Measurements from ENCODE around the gene CDH4.

Gene CDH4

DNA sequence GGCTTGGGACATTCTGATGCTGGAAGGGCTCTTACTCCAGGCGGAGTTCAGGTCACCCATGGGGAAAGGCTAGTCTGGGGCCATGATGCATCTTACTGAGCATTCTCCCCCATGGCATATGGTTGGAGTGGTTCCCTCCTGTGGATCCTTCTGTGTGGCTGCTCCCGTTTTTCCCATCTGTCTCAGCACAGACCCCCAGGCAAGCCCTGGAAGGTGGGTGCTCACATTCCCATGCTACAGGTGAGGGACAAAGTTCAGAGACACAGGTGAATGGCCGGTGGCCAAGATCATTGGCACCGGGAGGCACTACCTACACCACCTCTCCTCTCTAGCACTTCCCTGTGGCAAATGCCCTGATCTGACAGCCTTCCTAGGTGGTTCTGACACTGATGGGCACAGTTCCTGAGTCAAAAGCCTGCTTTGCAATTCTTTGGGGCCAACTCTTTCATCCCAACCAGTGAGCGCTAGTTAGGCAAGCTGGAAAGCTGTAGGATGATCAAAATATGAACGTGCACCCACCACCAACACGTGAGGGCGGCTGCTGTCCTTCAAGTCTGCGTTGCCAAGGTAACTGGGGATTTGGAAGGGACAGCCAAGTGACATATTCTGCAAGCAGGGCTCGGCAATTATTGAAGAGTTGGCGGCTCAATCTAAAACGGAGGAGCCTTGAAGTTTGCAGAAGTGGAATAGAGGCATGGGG lies 124.6 kb downstream of the CDH4 start:
- FAIRE-seq, result no peak
- DNase-seq (ENCODE audit: insufficient read length, low spot score), result no peak

DNA sequence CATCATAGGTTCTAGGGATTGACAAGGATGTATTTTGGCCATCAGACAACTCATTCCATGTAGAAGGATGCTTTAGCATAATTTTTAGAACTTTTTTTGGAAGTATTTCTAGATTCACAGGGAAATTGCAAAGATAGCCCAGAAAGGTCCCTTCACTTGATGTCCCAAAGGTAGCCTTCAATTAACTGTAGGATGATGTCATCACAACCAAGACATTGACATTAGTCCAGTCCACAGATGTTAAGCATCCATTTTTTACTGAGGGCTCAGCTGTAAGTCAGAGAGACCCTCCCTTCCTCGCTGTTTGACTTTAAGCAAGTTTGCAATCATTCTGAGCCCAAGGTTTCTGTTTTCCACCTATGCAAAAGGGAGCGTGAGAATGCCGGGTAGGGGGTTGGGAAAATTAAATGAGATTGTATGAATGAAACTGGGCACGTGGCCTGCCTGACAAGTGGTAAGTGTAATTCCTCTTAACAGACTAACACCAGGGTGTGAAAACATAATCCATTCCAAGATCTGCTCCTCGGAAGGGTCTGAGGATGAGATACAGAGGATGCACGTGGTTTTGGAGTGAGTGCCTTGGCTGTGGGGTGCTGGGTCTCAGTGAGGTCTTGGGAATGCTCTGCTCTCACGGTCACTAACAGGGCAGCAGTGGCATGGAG lies 126.8 kb downstream of the CDH4 start:
- no peak for FAIRE-seq

DNA sequence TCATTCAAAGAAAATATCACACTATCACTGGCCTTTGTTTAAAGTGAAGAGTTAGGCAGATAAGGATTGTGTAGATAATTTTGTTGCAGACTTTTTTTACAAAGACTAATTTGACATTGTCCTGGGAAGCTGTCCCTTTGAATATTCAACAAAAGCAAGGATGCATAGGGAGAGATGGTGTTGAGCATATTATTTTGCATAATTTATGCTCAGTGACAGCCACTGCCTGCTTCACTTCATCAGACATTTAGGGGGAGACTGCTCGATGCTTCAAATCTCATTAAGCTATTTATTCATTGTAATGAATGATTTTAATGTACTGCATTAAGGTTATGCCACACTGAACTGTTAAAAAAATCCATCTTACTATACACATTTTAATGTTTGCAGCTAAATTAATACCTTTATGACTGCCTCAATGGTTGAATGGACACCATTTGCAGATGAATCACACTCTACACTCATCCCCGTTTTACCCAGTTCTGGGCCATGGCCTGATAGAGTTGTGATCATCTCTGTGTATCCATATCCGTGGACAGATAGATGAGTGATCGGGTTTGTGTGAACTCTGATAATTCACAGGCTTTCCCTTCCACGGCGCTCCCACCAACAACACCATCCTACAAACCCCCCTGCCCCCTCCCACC lies 128.0 kb downstream of the CDH4 start:
- no peak for FAIRE-seq

More for the DNA sequence above, 126.8 kb downstream of the CDH4 start:
- no peak for DNase-seq (ENCODE audit: insufficient read length, low spot score)

DNA sequence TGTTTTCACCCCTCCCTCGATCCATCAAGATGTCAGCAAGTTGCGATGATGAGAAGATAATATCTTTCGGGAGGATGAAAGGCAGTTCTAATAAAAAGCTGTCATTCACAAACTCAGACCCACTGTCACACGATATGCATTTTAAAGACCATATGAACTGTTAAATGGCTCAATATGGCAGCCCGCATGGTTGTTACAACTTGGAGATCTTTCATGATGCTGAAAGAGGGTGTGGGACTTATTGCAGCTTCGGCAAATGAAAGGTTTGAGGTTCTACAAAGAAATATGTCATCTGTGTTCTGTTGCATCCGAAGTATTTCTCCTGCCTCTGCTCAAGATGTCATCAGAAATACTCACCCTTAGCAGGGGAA lies 128.5 kb downstream of the CDH4 start:
- FAIRE-seq, result no peak
- DNase-seq (ENCODE audit: insufficient read length, low spot score), result no peak

More for the DNA sequence above, 128.0 kb downstream of the CDH4 start:
- DNase-seq (ENCODE audit: insufficient read length, low spot score), result no peak

DNA sequence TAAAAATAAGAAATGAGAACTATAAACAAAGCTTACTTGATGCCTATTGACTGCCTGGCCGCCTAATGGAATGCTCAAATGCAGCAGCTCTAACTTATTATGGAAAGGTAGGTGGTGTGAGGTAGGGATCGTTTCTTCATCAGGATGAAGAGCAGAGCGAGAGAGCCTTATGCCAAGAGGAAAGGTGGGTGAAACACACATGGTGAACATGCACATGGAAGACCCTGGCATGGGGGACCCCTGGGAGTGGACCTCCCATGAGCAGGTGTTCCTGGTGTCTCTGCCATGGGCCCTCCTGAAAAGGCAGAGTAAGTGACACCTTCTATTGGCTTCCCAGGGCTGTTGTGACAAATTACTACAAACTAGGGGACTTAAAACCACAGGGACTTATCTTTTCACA lies 130.1 kb downstream of the CDH4 start:
- FAIRE-seq (no peak), DNase-seq (ENCODE audit: insufficient read length, low spot score) (no peak)

DNA sequence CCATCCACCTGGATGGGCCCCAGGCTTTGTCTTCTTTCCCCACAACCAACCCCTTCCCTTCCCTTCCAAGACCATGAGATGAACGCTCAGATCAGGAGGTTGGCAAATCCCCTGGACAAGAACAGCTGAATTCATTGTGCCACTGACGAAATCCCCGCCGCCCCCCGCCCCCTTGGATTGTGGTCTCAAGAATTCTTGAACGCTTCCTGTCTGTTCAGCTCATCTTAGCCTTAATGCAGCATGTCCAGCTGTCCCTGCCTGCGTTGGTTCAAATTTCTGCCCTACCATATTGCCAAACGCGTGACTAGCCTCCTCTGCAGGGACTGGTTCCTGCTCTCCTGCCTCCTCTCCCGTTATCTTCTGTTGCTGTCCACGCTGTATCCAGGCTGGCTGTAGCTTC lies 133.2 kb downstream of the CDH4 start:
- DNase-seq (ENCODE audit: insufficient read length, low spot score), result no peak

DNA sequence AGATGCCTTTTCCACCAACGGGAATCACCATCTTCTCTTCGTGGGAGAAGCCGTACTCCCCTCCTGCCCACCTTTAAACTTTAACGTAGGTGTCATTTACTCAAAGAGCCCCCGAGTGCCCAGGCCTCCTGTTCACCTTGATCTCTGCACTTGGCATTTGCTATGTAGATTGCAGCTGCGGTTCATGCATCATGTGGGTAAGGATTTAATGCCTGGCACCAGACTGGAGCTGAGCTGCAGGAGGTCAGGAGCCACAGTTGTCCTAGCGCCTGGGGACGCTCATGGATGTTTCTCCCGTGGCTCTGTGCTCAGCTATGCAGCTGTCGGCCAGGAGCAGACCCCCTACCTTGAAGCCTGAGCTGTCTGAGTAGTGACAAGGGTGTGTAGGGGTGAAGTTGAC lies 133.7 kb downstream of the CDH4 start:
- FAIRE-seq (no peak), DNase-seq (ENCODE audit: insufficient read length, low spot score) (no peak)

More for the DNA sequence above, 133.2 kb downstream of the CDH4 start:
- no peak for FAIRE-seq

DNA sequence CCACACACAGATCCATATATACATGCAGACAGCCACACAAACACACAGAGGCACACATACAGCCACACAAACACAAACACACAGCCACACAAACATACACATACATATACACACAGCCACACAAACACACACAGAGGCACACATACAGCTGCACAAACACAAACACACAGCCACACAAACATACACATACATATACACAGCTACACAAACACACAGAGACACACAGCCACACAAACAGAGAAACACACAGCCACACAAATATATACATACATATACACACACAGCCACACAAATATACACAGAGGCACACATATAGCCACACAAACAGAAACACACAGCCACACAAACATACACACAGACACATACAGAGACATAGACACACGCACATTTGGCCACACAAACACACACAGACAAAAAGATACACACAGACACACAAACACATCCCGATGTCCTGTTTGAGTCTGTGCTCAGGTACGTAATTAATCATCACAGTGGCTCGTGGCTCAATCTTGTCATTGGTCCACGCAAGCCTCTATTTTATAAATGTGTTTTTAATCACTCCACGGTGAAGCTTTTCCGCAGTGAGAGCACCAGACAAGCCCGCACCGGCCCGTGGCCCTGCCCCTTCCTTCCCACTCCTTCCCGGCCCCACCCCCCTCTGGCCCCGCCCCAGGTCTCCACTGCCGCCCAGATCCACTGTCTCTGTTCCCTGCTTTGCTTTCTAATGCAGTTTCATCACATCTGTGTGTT lies 135.3 kb downstream of the CDH4 start:
- FAIRE-seq (no peak), DNase-seq (ENCODE audit: insufficient read length, low spot score) (no peak)

DNA sequence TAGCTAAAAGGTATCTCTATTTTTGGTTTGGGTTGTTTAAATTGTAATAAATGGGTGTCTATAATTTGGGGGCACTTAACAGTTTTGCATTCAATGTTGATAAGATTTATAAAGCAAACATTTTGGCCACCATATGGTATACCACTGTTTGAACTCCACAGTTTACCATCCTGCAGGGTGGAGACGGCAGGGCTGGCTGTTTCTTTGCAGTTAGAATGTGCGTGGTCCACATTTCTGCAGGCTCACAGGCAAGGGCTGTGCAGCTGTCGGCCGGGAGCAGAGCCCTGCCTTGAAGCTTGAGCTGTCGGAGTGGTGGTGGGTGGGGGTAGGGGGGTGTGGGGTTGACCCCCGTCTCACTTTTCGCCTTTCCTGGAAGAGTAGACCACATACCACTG lies 135.9 kb downstream of the CDH4 start:
- FAIRE-seq (no peak), DNase-seq (ENCODE audit: insufficient read length, low spot score) (no peak)

DNA sequence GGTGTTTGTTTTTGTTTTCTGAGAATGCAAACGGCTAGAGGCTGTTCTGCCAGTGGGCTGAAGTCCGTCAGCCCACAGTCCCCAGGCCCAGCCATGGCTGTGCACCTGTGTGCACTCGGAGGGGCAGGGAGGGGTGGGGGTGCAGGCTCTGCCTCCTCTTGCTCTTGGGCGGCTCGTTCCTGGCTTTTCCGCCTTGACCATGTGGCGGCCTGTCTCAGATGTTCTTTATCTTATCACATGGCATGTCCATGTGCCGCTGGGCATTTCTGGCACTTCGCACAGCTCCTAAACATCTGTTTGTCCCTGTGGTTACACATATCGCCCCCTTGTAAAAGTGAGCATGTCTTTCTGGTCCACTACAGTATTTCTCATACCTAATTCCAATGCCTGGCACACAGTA lies 137.0 kb downstream of the CDH4 start:
- FAIRE-seq (no peak), DNase-seq (ENCODE audit: insufficient read length, low spot score) (no peak)

DNA sequence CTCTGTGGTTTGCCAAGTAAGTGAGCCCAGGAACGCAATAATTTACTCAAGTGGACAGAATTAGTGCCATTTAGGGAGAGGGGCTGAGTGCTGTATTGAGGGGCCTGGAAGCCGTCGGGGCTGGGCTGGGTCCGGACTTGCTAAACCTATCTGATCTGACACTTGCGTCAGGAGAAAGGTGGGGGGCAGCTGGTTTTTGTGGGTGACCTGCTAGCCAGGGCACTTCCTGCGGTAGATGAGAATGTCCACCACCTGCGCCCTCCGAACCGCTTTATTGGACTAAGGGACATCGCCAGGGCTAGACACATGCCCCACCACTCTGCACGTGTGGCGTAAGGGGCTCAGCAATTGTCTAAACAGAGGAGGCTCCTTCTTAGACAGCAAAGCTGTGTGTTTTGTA lies 139.1 kb downstream of the CDH4 start:
- no peak for FAIRE-seq

DNA sequence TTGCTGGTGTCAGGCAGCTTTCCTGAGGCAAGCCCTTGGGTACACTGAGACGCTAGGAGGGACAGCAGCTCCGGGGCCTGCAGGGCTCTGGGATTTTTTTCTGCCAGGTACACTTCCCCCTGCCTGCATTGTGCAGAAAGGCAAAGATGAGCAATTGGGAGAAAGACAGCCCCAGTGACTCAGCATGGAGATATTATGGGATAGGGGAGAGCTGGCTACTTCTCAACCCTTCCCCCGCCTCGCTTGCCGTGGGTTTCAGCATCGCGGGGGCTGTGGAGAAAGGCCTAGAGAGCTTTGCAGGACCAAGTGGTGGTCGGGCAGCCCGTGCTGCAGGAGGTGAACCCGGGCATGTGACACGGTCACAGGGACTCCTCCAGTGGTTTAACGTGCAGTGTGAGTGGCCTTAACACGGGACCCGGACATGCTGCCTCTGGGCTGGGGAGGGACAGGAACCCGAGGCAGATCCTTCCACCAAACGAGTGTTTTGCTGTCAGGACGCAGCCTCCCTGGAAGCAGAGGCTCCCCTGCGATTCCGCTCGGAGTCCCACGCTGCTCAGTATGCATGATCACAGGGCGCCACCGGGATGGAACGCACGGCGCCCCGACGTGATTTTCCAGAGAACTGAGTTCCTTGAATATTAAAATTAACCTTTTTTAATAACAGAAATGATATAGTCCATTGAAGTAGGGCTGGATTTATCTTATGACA lies 139.9 kb downstream of the CDH4 start:
- DNase-seq (ENCODE audit: insufficient read length, low spot score) (no peak), FAIRE-seq (no peak)

More for the DNA sequence above, 139.1 kb downstream of the CDH4 start:
- DNase-seq (ENCODE audit: insufficient read length, low spot score), result no peak

DNA sequence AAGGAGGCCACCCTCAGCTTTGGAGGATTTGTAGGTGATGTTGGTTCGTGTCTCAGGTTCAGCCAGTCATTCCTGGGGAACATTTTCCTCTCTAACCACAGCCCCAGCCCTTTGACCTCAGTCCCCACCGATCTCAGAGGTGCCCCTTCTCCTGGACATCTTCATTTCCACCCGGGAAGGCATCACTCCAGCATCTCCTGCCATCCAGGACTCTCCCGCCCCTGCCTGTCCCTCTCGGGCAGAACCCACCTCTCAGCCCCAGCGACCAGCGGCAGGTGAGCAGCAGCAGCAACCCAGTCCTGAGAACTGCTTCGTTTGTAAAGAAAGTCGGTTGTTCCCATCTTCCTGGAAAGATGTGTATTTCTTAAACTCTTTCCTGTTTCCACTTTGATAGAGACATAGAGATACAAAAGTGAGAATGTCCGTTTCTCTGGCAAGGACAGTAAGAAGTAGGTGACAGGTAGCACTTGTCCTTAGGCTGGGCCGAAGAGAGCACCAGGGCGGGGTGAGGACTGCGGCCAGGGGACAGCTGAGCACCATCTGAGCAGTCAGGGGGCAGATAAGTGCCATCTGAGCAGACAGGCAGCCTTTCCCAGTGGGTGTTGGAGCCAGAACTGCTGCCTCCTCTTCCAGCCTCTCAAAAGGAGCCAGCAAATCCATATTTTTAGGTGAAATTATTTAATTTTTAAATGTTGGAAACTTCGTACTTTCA lies 142.2 kb downstream of the CDH4 start:
- no peak for DNase-seq (ENCODE audit: insufficient read length, low spot score)
- FAIRE-seq, result no peak

DNA sequence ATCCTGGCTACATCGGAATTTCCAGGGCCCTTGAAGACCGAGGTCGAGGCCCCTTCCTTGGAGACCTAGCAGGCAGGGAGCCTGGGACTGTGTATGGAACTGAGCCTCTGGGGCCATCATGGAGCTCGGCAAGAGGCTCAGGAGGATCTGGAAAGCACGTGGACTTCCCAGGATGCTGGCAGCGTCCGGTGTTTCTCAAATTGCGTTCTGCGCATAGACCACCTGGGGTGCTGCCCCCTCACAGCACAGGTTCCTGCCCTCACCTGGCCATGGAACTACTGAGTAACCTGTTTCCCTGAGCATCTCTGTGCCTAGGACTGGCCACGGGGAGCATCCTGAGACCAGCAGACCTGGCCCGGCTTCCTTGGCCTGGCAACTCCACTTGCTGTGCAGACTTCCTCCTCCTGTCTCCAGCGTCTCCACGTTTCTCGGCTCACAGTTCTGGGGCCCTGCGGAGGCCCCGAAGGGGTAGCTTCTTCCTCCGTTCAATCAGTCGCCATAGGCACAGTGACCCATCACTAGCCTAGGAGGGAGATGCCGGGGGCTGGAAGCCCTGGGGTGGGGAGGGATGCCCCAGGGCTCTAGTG lies 144.3 kb downstream of the CDH4 start:
- DNase-seq (ENCODE audit: insufficient read length, low spot score) (no peak), FAIRE-seq (no peak)

DNA sequence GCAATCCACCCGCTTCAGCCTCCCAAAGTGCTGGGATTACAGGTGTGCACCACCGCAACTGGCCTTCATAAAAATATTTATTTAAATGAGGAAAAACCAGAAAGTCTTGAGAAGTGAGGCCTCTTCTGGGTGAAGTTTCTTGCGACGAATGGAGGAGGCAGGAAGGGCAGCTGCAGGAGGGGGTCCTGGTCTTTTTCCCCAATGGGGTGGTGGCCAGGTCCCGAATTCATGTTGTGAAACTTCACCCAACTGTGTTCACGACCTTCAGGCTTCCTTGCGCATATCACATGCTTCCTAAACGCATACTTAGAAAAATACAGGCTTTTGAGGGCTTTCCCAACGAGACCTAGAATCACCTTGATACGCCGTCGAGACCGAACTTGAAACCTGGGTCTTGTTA lies 145.1 kb downstream of the CDH4 start:
- DNase-seq (ENCODE audit: insufficient read length, low spot score) (no peak), FAIRE-seq (no peak)

DNA sequence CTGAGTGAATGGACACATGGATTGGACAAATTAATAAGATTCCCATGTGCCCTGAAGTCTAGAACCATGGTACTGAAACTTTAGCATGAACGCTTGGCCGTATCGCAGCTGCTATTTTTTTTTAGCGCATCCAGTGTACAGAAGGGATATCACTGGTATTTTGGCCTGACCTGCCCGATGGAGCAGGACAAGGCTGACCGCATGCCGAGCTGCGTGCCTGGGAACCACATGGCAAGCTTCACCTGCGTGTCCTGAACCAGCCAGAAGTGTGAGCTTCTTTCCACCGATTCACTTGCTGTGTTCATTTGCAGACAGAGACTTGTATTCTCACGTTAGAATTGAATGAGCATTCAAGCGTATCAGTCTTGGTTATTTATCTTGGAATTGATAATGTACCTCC lies 145.7 kb downstream of the CDH4 start:
- FAIRE-seq (no peak), DNase-seq (ENCODE audit: insufficient read length, low spot score) (no peak)

DNA sequence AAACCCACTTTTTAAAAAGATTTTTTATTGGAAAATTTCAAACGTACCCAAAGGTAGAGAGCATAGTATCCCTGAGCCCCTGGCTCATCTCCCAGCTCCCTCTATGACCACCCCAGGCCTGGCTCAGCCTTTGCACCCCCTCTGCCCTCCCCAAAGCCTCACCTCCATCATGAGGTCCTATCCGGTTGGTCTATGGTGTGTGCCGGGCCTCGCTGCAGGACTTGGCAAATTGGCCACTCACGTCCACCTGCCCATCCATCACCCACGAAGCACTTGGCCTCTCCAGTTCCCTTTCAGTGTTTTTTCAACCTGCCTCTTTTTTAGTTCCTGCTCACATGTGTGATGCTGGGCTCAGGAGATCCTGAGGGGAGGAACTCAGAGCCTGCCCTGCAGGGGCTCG lies 147.4 kb downstream of the CDH4 start:
- FAIRE-seq, result no peak
- DNase-seq (ENCODE audit: insufficient read length, low spot score), result no peak

DNA sequence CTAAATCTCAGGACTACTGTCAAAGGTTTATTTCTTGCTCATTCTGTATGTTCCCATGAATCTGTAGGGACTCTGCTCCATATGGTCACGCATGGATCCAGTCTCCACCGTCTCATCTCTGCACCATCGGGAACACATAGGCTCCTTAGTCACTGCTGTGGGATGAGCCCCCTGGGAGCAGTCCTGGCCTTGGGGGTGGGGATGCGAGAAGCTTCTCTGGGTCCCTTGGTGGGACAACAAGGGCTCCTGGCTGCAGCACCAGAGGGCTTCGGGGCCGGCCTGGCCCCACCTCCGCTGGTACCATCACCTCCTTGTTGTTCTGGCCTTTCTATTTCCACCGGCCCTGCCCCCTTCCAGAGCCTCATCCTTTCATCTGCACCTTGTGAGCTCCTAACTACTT lies 148.4 kb downstream of the CDH4 start:
- FAIRE-seq (no peak), DNase-seq (ENCODE audit: insufficient read length, low spot score) (no peak)

DNA sequence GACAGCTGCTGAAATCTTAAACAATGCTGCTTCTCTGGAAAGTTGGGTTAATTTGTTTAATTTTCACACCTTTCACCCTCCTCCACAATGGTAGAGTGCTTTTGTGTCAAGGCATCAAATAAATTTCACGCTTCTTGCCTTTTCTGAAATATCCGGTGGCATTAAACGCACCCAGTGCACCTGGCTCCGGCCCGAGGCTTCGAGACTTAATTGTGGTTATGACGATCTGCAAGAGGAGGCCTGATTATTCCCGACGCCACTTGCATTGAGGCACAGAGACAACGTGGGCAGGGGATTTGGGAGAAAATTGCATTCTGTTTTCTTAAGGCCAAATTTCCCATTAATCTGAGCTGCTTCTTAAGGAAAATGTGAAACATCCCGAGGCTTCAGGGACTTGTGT lies 152.2 kb downstream of the CDH4 start:
- FAIRE-seq (no peak), DNase-seq (ENCODE audit: insufficient read length, low spot score) (no peak)

DNA sequence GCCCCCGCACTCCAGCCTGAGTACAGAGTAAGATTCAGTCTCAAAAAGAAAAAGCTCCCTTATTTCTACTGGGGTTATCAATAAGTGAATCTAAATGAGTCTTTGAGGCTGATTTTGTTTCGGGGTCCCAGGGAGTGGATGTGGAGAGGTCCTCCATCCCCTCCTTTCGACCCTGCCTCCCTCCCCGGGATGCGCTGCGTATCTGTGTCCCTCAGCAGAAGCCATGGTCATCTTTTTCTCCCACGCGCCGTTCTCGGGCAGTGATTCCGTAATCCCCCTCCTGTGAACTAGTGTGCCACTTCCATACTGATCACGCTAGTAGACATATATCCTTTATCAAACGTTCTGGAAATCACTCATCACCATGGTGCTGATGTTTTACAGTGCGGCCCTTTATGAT lies 152.9 kb downstream of the CDH4 start:
- FAIRE-seq (no peak), DNase-seq (ENCODE audit: insufficient read length, low spot score) (no peak)

All from GM19239 (cell line).